ENCODE measurements around the gene SLC9A2. TPM values are rescaled to one million over a fixed set of nuclear protein-coding genes. Genes with fewer than 3 reads are reported as not detected.

Gene SLC9A2
- total RNA-seq, 6 experiments from 2014 or later = not detected

GRCh38 chr2:102718387-102719316 lies 99.3 kb downstream of the SLC9A2 start:
- no peak for TF ChIP-seq CTCF (IDR thresholded peaks at IDR 0.05)
- Mint-ChIP-seq H3K4me1 (ENCODE audit: low read depth) (peaks cover 16% of the 10 kb centered on the region), H3K27ac (no peak overlapping the region), H3K27me3 (ENCODE audit: insufficient read depth) (no peaks in the 10 kb centered on the region; the same call in 1 of the 2 replicates), H3K4me3 (no peak overlapping the region), H3K9me3 (no peaks in the 10 kb centered on the region), H3K36me3 (ENCODE audit: low read depth) (peaks cover 6% of the 10 kb centered on the region; the same call in 1 of the 2 replicates)
- DNase-seq = no peak

DNA sequence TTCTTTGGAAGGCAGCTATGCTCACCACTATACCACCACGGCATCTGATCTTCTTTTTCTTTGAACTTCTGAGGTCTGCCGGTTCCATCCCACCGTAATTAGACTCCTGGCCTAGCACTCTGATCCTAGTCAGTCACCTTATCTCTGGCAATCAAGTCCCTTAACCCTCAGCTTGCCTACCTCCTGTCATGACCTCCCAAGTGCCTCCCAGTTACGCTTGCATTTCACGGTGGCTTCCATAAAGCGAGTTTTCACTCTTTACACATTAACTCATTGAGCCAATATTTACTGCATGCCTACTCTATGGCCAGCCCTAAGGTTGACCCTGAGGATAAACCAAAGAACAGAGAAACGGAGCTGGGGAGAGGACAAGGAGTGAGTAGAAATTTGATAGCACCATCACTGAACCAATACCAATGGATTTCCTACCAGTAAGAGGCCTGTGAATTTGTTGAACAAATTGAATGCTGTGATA lies 104.7 kb downstream of the SLC9A2 start:
- no peaks in the 10 kb centered on the region for H3K9me3 Mint-ChIP-seq
- no peak overlapping the region for H3K27ac Mint-ChIP-seq
- 0 out of 2 replicates have a peak, but pooled peaks cover 10% of the 10 kb centered on the region for H3K36me3 Mint-ChIP-seq (ENCODE audit: low read depth)
- no peaks in the 10 kb centered on the region for H3K4me1 Mint-ChIP-seq (ENCODE audit: low read depth)
- no peak for DNase-seq
- H3K4me3 Mint-ChIP-seq = no peak overlapping the region
- H3K27me3 Mint-ChIP-seq (ENCODE audit: insufficient read depth) = peaks cover 2% of the 10 kb centered on the region; the same call in 1 of the 2 replicates
- TF ChIP-seq CTCF (IDR thresholded peaks at IDR 0.05) = no peak

- peaks cover 2% of the 10 kb centered on the region; the same call in 1 of the 2 replicates for H3K27me3 Mint-ChIP-seq (ENCODE audit: insufficient read depth)
- H3K4me3 Mint-ChIP-seq = no peak overlapping the region
- no peak for TF ChIP-seq CTCF (IDR thresholded peaks at IDR 0.05)
- H3K9me3 Mint-ChIP-seq = no peaks in the 10 kb centered on the region
- no peak overlapping the region for H3K27ac Mint-ChIP-seq
- 0 out of 2 replicates have a peak, but pooled peaks cover 10% of the 10 kb centered on the region for H3K36me3 Mint-ChIP-seq (ENCODE audit: low read depth)
- no peak for DNase-seq
- H3K4me1 Mint-ChIP-seq (ENCODE audit: low read depth) = no peaks in the 10 kb centered on the region
These were observed 105.2 kb downstream of the SLC9A2 start for GRCh38 chr2:102724553-102724952.

DNA sequence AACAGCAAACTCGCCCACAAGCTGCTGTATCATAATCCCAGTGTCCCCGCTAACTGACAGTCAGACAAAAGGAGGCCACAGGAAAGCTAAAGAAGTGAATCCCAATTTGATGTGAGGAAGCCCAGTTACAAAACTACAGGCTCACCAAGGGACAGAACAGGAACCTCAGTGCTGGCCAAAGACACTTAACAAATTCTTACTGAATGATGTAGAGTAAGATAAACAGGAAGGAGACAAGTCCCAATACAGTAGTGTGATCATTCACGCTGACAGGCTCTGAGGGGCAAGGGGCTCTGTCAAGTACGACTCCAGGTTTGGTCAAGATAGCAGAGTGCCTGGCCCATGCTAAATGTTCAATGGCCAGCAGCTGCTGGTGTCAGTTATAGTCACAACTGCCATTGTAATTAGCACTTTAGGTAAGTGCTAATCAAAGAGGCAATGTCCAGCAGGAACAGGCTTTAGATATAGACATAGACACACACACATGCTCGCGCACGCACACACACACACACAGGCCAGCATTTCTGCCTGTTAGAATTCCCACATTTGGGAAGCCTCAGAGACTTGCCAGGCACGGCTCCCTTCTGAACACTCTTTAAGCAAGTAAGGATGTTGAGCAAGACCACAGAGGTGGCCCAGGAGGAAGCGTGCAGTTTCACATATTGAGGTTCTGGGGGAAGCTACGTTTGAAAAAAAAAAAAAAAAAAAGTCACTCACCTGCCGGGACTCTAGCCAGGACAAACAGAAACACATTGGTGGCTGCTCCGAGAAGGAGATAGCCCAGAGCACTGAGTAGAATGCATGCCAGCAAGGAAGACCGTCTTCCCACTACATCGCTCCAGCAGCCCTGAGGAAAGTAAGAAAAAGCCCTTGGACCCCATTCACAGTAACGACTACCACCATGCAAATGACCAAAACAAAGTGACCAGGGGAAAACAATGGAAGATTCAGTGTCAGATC lies 107.1 kb downstream of the SLC9A2 start:
- TF ChIP-seq CTCF (IDR thresholded peaks at IDR 0.05) = no peak
- H3K27ac Mint-ChIP-seq = no peak overlapping the region
- 0 out of 2 replicates have a peak, but pooled peaks cover 4% of the 10 kb centered on the region for H3K36me3 Mint-ChIP-seq (ENCODE audit: low read depth)
- H3K9me3 Mint-ChIP-seq = no peaks in the 10 kb centered on the region
- no peaks in the 10 kb centered on the region for H3K4me1 Mint-ChIP-seq (ENCODE audit: low read depth)
- peaks cover 2% of the 10 kb centered on the region; the same call in 1 of the 2 replicates for H3K27me3 Mint-ChIP-seq (ENCODE audit: insufficient read depth)
- no peak for DNase-seq
- no peak overlapping the region for H3K4me3 Mint-ChIP-seq

DNA sequence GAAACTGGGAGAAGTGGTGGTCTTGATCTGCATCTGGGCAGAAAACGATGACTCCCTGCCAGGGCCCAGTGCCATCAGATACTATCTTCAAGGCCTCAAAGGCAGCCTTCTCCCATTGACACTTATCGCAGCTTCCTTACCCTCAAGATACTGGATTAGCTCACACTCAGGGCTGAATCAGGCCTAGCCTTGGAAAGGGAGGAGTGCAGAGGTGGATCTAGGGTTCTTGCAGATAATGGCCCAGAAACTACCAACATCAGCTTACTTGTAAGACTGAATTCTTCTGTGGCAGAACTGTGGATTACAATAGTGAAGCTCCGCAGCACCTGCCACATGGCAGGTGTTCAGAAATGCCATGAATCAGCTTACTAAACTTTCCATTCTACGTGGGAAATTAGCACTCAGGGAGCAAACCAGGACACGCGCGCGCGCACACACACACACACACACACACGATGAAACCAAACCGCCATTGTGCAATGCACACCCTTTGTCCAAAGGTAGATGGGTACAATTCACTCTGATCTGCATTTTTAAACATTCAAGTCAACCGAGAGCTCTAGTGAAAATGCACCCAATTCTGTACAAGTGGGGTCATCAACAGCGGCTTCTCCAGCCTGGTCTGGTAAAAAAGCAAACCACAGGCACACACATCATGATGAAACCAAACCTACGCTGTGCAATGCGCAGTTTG lies 116.2 kb downstream of the SLC9A2 start:
- Mint-ChIP-seq H3K27ac (no peak overlapping the region), H3K27me3 (ENCODE audit: insufficient read depth) (no peaks in the 10 kb centered on the region), H3K4me1 (ENCODE audit: low read depth) (peaks cover 22% of the 10 kb centered on the region), H3K36me3 (ENCODE audit: low read depth) (no peaks in the 10 kb centered on the region), H3K9me3 (no peaks in the 10 kb centered on the region), H3K4me3 (peak overlapping the region; percentile 97)
- DNase-seq = no peak
- no peak for TF ChIP-seq CTCF (IDR thresholded peaks at IDR 0.05)
